ENCODE data around the gene APOL6.

The APOL6 gene

DNA sequence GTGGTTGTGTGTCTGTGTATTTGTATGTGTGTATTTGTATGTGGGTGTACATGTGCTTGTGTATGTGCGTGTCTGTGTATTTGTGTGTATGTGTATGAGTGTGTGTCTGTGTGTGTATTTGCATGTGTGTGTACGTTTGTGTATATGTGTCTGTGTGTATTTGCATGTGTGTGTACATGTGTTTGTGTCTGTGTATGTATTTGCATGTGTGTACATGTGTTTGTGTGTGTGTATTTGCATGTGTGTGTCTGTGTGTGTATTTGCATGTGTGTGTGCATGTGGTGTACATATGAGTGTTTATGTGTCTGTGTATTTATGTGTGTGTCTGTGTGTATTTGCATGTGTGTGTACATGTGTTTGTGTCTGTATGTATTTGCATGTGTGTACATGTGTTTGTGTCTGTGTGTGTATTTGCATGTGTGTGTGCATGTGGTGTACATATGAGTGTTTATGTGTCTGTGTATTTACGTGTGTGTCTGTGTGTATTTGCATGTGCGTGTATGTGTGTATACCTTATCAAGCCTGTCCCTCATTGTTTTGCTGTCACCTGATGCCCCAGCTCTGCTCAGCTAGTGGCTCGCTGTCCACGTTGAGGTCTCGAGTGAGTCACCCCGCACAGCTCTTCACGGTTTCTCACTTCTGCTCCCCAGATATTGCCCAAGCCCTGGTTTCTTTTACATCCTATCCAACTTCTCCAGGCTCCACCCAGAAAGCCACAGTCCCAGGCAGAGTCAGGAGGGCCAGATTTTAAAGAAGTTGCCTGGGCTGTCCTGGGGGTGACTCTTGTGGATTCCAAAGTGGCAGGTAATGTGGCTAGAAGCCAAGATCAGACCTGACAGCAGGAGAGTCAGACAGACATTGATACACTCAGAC, 46.3 kb upstream of the APOL6 start:
- Histone ChIP-seq H2BK15ac (ENCODE audit: low read length) (no peak overlapping the region), H2BK120ac (ENCODE audit: low read depth, low read length) (no peak overlapping the region), H3K4me3 (ENCODE audit: low read length in 2 of 2) (no peak overlapping the region), H2AFZ (ENCODE audit: low read length) (no peak overlapping the region), H3K4me1 (ENCODE audit: control insufficient read depth in 2 of 2, insufficient read depth in 1 of 2, low read depth in 1 of 2, low read length in 2 of 2) (peaks cover 0 to 2% of the 10 kb centered on the region in 2 donors), H4K8ac (ENCODE audit: low read depth, low read length) (no peak overlapping the region), H3K4me2 (ENCODE audit: insufficient read depth, low read length, poor library complexity, severe bottlenecking) (no peak overlapping the region), H3K36me3 (replicated peaks in 1 of 2; ENCODE audit: control insufficient read depth in 2 of 2, insufficient read depth in 2 of 2, low read length in 2 of 2) (peaks cover 0 to 4% of the 10 kb centered on the region in 2 donors), H3K27ac (replicated peaks; ENCODE audit: low read length) (no peak overlapping the region), H3K23ac (ENCODE audit: low read depth, low read length, poor library complexity) (no peak overlapping the region), H3K9me3 (replicated peaks in 1 of 2; ENCODE audit: control insufficient read depth in 2 of 2, insufficient read depth in 1 of 2, low read depth in 1 of 2, low read length in 2 of 2) (peaks cover 0 to 2% of the 10 kb centered on the region in 2 donors), H2BK5ac (ENCODE audit: low read length) (no peak overlapping the region), H3K27me3 (ENCODE audit: control insufficient read depth in 3 of 3, insufficient read depth in 3 of 3, low read depth in 1 of 3, low read length in 3 of 3) (peaks cover 0 to 15% (median 0%) of the 10 kb centered on the region in 3 experiments), H3K9ac (ENCODE audit: low read depth, low read length, poor library complexity) (peak overlapping the region; percentile 5), H3K14ac (ENCODE audit: low read length) (peak overlapping the region; percentile 10), H3K4ac (ENCODE audit: low read length) (no peak overlapping the region), H2BK12ac (ENCODE audit: low read length) (no peak overlapping the region), H4K91ac (ENCODE audit: low read depth, low read length, poor library complexity) (peak overlapping the region; percentile 12), H3K79me1 (ENCODE audit: low read depth, low read length) (no peaks in the 10 kb centered on the region), H3K18ac (ENCODE audit: low read length) (peak overlapping the region; percentile 23), H2AK5ac (ENCODE audit: low read depth, low read length) (no peak overlapping the region)
- WGBS, 2 donors (ENCODE audit: extremely low coverage in 2 of 2, insufficient read length in 2 of 2, insufficient replicate concordance in 1 of 2): no CpG with 5 or more reads among the region's 9 CpGs
- DNase-seq (ENCODE audit: low spot score): no peak

GRCh38 chr22:35604621-35605368, 43.5 kb upstream of the APOL6 start:
- Histone ChIP-seq H2BK12ac (ENCODE audit: low read length) (no peak overlapping the region), H4K8ac (ENCODE audit: low read depth, low read length) (no peak overlapping the region), H2AFZ (ENCODE audit: low read length) (no peak overlapping the region), H3K4me2 (ENCODE audit: insufficient read depth, low read length, poor library complexity, severe bottlenecking) (no peak overlapping the region), H3K23ac (ENCODE audit: low read depth, low read length, poor library complexity) (no peak overlapping the region), H3K14ac (ENCODE audit: low read length) (no peak overlapping the region), H3K4me3 (ENCODE audit: low read length in 2 of 2) (no peak overlapping the region), H3K27me3 (ENCODE audit: control insufficient read depth in 3 of 3, insufficient read depth in 3 of 3, low read depth in 1 of 3, low read length in 3 of 3) (peaks cover 0 to 8% (median 0%) of the 10 kb centered on the region in 3 experiments), H3K36me3 (replicated peaks in 1 of 2; ENCODE audit: control insufficient read depth in 2 of 2, insufficient read depth in 2 of 2, low read length in 2 of 2) (peaks cover 0 to 4% of the 10 kb centered on the region in 2 donors), H3K9me3 (replicated peaks in 1 of 2; ENCODE audit: control insufficient read depth in 2 of 2, insufficient read depth in 1 of 2, low read depth in 1 of 2, low read length in 2 of 2) (peaks cover 0 to 2% of the 10 kb centered on the region in 2 donors), H2BK5ac (ENCODE audit: low read length) (no peak overlapping the region), H3K4me1 (ENCODE audit: control insufficient read depth in 2 of 2, insufficient read depth in 1 of 2, low read depth in 1 of 2, low read length in 2 of 2) (peaks cover 0 to 3% of the 10 kb centered on the region in 2 donors), H2BK15ac (ENCODE audit: low read length) (no peak overlapping the region), H2BK120ac (ENCODE audit: low read depth, low read length) (no peak overlapping the region), H3K18ac (ENCODE audit: low read length) (no peak overlapping the region), H4K91ac (ENCODE audit: low read depth, low read length, poor library complexity) (no peak overlapping the region), H3K4ac (ENCODE audit: low read length) (no peak overlapping the region), H3K79me1 (ENCODE audit: low read depth, low read length) (no peaks in the 10 kb centered on the region), H3K27ac (replicated peaks; ENCODE audit: low read length) (no peak overlapping the region), H3K9ac (ENCODE audit: low read depth, low read length, poor library complexity) (no peak overlapping the region), H2AK5ac (ENCODE audit: low read depth, low read length) (no peak overlapping the region)
- WGBS, 2 donors (ENCODE audit: extremely low coverage in 2 of 2, insufficient read length in 2 of 2, insufficient replicate concordance in 1 of 2): no CpG with 5 or more reads among the region's 9 CpGs
- no peak for DNase-seq (ENCODE audit: low spot score)

- no peak overlapping the region for H3K4me2 ChIP-seq (ENCODE audit: insufficient read depth, low read length, poor library complexity, severe bottlenecking)
These were observed 42.9 kb upstream of the APOL6 start for GRCh38 chr22:35605369-35605680.

More at GRCh38 chr22:35605369-35605680, 42.9 kb upstream of the APOL6 start:
- Histone ChIP-seq H2AK5ac (ENCODE audit: low read depth, low read length) (no peak overlapping the region), H4K8ac (ENCODE audit: low read depth, low read length) (no peak overlapping the region), H3K9me3 (replicated peaks in 1 of 2; ENCODE audit: control insufficient read depth in 2 of 2, insufficient read depth in 1 of 2, low read depth in 1 of 2, low read length in 2 of 2) (peaks cover 0 to 2% of the 10 kb centered on the region in 2 donors), H3K18ac (ENCODE audit: low read length) (no peak overlapping the region), H3K27me3 (ENCODE audit: control insufficient read depth in 3 of 3, insufficient read depth in 3 of 3, low read depth in 1 of 3, low read length in 3 of 3) (peaks cover 0 to 8% (median 0%) of the 10 kb centered on the region in 3 experiments), H2BK5ac (ENCODE audit: low read length) (no peak overlapping the region), H3K4ac (ENCODE audit: low read length) (no peak overlapping the region), H3K79me1 (ENCODE audit: low read depth, low read length) (no peaks in the 10 kb centered on the region), H4K91ac (ENCODE audit: low read depth, low read length, poor library complexity) (no peak overlapping the region), H2AFZ (ENCODE audit: low read length) (no peak overlapping the region), H3K36me3 (replicated peaks in 1 of 2; ENCODE audit: control insufficient read depth in 2 of 2, insufficient read depth in 2 of 2, low read length in 2 of 2) (peaks cover 0 to 4% of the 10 kb centered on the region in 2 donors), H3K14ac (ENCODE audit: low read length) (no peak overlapping the region), H3K4me3 (ENCODE audit: low read length in 2 of 2) (no peak overlapping the region), H3K23ac (ENCODE audit: low read depth, low read length, poor library complexity) (no peak overlapping the region), H2BK15ac (ENCODE audit: low read length) (no peak overlapping the region), H2BK120ac (ENCODE audit: low read depth, low read length) (no peak overlapping the region), H3K27ac (replicated peaks; ENCODE audit: low read length) (no peak overlapping the region), H3K9ac (ENCODE audit: low read depth, low read length, poor library complexity) (no peak overlapping the region), H2BK12ac (ENCODE audit: low read length) (no peak overlapping the region), H3K4me1 (ENCODE audit: control insufficient read depth in 2 of 2, insufficient read depth in 1 of 2, low read depth in 1 of 2, low read length in 2 of 2) (peaks cover 0 to 3% of the 10 kb centered on the region in 2 donors)
- WGBS, 2 donors (ENCODE audit: extremely low coverage in 2 of 2, insufficient read length in 2 of 2, insufficient replicate concordance in 1 of 2): no CpG with 5 or more reads among the region's 2 CpGs
- no peak for DNase-seq (ENCODE audit: low spot score)
